ENCODE data around the gene TRAF2.
"Not testable (repeated sequence)": the region's sequence is repeated elsewhere in the genome, so short reads cannot be mapped to it uniquely, and the experiment has no call there.

TRAF2 gene

GRCh38 chr9:136858844-136859757 is 27.2 kb upstream of the TRAF2 start:
- no peak for DNase-seq

- DNase-seq, result no peak
These were observed 25.8 kb upstream of the TRAF2 start for GRCh38 chr9:136860529-136860928.

GRCh38 chr9:136860933-136861873 is 25.1 kb upstream of the TRAF2 start:
- no peak for DNase-seq

GRCh38 chr9:136861874-136862457 is 24.4 kb upstream of the TRAF2 start:
- no peak for DNase-seq

GRCh38 chr9:136862849-136863622 is 23.3 kb upstream of the TRAF2 start:
- DNase-seq, result no peak

GRCh38 chr9:136863623-136864273 is 22.6 kb upstream of the TRAF2 start:
- DNase-seq, result no peak

DNA sequence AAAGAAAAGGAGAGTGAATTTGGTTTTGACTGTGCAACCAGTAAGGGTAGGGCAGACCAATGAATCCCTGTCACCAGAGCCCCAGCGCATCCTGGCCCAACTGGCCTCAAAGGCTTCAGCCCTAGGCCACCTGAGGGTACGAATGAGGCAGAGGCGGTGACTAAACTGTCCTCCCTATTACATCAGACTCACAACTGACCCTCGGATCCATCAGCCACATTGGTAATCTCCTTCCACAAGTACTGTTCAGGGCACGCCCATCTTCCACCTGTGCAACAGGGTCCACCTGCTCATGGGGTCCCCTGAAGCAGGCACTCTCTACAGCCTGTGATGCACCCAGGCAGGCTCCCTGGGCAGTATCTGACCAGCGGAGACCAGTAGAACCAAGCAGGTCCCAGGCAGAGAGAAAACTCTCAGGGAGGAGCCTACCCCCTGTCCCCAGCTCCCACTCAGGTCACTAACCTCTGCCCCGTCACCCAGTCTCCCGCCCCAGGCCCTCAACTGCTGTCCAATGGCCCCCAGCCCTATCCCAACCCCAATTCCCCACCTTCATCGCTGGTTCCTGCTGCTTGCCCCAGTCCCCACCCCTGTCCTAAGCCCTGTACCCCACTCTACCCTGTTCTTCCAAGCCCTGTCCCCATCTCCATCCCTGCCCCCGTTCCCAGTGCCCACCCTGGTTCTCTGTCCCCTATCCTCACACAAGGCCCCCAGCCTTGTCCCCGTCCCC is 21.1 kb upstream of the TRAF2 start:
- DNase-seq, result no peak

DNA sequence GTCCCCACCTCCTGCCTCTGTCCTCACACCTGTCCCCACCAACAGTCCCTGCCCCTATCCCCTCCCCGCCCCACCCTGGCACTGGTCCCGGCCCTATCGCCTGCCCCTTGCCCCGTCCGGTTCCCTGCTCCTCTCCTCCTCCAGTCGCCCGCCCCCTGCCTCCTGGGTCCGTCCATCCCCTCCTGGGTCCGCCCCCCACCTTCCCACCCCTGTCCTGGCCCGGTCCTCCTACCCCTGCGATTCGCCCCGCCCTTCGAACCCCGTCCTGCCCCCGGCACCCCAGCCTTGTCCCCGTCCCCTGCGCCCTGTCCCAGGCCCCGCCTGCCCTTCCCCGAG is 20.6 kb upstream of the TRAF2 start:
- no peak for DNase-seq

GRCh38 chr9:136866898-136867421 is 19.4 kb upstream of the TRAF2 start:
- not testable (repeated sequence) for DNase-seq

DNA sequence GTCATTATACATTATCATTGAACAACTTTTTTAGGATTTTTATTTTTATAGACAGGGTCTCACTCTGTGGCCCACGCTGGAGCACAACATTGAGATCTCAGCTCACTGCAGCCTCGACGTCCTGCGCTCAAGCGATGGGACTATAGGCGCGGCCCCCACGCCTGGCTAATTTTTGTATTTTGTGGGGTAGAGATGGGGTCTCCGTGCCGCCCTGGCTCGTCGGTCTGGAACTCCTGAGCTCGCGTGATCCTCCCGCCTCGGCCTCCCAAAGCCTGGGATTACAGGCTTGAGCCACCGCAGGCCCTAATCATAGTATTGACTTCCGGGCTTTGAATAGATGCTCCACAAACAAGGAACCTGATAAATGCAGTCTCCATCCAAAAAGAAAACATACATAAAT is 18.8 kb upstream of the TRAF2 start:
- no peak for DNase-seq

- DNase-seq, result no peak
These were observed 18.4 kb upstream of the TRAF2 start for GRCh38 chr9:136867917-136868316.

- DNase-seq, result no peak
These were observed 17.7 kb upstream of the TRAF2 start for GRCh38 chr9:136868644-136869043.

DNA sequence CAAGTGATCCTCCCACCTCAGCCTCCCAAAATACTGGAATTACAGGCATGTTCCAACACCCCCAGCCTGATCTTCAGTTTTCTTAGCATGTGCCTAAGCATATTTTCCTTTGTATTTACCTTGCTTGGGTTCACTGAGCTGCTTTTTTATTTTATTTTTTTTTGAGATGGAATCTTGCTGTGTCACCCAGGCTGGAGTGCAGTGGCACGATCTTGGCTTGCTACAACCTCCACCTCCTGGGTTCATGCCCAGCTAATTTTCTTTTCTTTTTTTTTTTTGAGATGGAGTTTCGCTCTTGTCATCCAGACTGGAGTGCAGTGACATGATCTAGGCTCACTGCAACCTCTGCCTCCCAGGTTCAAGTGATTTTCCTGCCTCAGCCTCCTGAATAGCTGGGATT is 16.7 kb upstream of the TRAF2 start:
- DNase-seq, result not testable (repeated sequence)

DNA sequence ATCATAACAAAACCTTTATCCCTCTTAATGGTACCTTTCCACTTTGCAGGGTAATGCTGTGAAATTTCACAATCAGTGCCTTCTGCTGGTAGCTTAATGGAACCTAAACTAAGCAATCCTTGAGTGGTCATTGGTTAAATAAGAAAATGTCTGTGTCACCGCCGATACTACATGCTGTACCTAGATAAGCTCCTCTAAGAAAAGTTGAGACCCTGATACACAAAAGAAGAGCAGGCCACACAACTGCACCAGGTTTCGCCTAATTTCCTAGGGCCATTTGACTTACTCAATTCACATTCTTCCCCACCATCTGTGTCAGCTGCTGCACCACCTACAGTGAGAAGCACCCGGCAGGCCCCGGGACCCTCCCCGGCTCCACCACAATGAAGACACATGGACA is 11.2 kb upstream of the TRAF2 start:
- no peak for DNase-seq

DNA sequence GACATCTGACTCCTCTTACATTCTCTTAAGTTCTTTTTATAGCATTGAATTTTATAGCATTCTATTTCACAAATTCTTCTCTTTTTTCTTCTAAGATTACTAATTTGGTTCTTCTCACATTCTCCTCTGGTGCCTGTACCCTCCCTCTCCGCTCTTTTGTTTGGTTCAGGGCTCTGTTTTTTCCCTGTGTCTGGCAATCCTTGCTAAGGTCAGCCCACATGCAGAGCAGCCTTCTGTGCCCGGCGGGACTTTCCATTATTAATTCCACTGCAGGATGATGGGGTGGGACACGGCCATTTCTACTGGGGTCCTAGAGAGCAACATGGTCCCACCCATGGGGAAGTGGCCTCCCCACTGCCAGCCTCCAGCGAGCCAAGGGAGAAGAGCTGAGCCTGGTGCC is 9.8 kb upstream of the TRAF2 start:
- no peak for DNase-seq

DNA sequence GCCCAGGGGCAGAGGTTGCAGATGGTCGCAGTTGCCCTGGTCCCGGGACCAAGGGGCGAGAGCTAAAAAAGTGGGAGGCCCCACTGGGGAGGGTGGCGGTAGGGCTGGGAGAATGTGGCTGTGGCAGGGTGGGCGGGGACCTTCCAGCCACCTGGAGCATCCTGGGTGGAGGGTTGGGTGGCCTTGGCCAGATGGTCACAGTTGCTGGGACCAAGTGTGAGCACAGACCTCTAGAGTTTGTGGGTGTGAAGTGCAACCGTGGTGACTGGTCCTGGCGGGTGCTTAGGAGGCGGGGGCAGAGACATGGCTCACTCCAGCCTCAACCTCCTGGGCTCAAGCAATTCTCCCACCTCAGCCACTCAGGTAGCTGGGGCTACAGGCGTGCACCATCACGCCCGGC is 5.7 kb upstream of the TRAF2 start:
- no peak for DNase-seq

DNA sequence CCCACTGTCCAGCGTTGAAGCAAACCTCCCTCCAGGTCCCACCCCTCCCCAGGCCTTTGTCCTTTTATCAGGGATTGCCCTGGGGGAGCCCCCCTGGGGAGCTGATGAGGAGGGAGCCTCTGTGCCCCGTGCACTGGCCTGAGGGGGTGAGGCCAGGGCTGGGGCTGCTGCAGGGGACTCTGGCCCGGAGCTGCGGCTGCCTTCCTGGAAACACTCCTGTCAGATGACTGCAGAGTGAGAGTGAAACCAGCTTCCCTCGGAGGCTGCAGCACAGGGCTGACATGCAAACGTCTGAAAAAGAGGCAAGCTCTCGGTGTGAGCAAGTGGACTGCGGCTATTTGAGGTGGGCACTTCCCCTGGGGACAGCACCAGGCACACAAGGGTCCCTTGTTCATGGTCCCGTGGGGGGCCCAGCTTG is 4.6 kb upstream of the TRAF2 start:
- DNase-seq, result no peak

- DNase-seq, result no peak
These were observed 4.0 kb upstream of the TRAF2 start for GRCh38 chr9:136882109-136882946.

GRCh38 chr9:136882947-136883283 is 3.4 kb upstream of the TRAF2 start:
- not testable (repeated sequence) for DNase-seq

- DNase-seq, result not testable (repeated sequence)
These were observed 2.6 kb upstream of the TRAF2 start for GRCh38 chr9:136883670-136884069.

Measured in NCI-H1436 treated with DMSO at 0.1 percent for 48 hours (cell line).